H9 (cell line): ENCODE measurements around the gene IDUA. TPM values are rescaled to one million over a fixed set of nuclear protein-coding genes. Genes with fewer than 3 reads are reported as not detected.

ENCODE experiments used
- DNase-seq: peaks from one replicate; pipeline ENCODE4 v3.0.0-alpha.2; 2017
- H2AFZ ChIP-seq: one replicate; pipeline ENCODE4 v1.6.1; 2013; ENCODE audit warnings: mild to moderate bottlenecking, low read length, control low read depth, moderate library complexity
- H2AK5ac ChIP-seq: 2 replicates; pipeline ENCODE4 v1.6.1; 2013; ENCODE audit warnings: low read length, control low read depth, mixed read lengths; ENCODE audit not compliant: insufficient read length
- H2BK120ac ChIP-seq: one replicate; pipeline ENCODE4 v1.6.1; 2013; ENCODE audit warnings: low read depth, mild to moderate bottlenecking, low read length, control low read depth, inconsistent platforms; ENCODE audit not compliant: poor library complexity, severe bottlenecking
- H2BK12ac ChIP-seq: 2 replicates; pipeline ENCODE4 v1.6.1; 2013; ENCODE audit warnings: low read length, control low read depth, mixed read lengths, low read depth; ENCODE audit not compliant: insufficient read length
- H2BK15ac ChIP-seq: 2 replicates; pipeline ENCODE4 v1.6.1; 2013; ENCODE audit warnings: low read depth, low read length, control low read depth
- H2BK20ac ChIP-seq: one replicate; pipeline ENCODE4 v1.6.1; 2013; ENCODE audit warnings: low read depth, mild to moderate bottlenecking, low read length, control low read depth, inconsistent platforms; ENCODE audit not compliant: poor library complexity, severe bottlenecking
- H2BK5ac ChIP-seq: 2 replicates; pipeline ENCODE4 v1.6.1; 2013; ENCODE audit warnings: low read length, control low read depth, mixed read lengths; ENCODE audit not compliant: insufficient read length
- H3K14ac ChIP-seq: 2 replicates; pipeline ENCODE4 v1.6.1; 2013; ENCODE audit warnings: low read length, control low read depth; ENCODE audit not compliant: insufficient read depth
- H3K18ac ChIP-seq: 2 replicates; pipeline ENCODE4 v1.6.1; 2013; ENCODE audit warnings: low read depth, mild to moderate bottlenecking, mixed read lengths, low read length, control low read depth; ENCODE audit not compliant: insufficient read length
- H3K23ac ChIP-seq: 2 replicates; pipeline ENCODE4 v1.6.1; 2013; ENCODE audit warnings: low read length, control low read depth, mixed read lengths, low read depth; ENCODE audit not compliant: insufficient read length
- H3K23me2 ChIP-seq: 2 replicates; pipeline ENCODE4 v1.6.1; 2013; ENCODE audit warnings: low read depth, mild to moderate bottlenecking, mixed read lengths, low read length, control low read depth; ENCODE audit not compliant: insufficient read length, poor library complexity, severe bottlenecking
- H3K27ac ChIP-seq: 2 replicates; pipeline ENCODE4 v1.5.1; 2013; ENCODE audit warnings: low read length, control low read depth, mixed read lengths, low read depth; ENCODE audit not compliant: insufficient read length
- H3K27me3 ChIP-seq: 2 replicates; pipeline ENCODE4 v1.6.1; 2013; ENCODE audit warnings: low read length, control low read depth, inconsistent platforms; ENCODE audit not compliant: insufficient read depth
- H3K4ac ChIP-seq: 2 replicates; pipeline ENCODE4 v1.6.1; 2013; ENCODE audit warnings: low read depth, mild to moderate bottlenecking, control low read depth, inconsistent platforms, low read length, moderate library complexity
- H3K4me1 ChIP-seq: 2 replicates; pipeline ENCODE4 v1.6.1; 2013; ENCODE audit warnings: low read length, control low read depth, inconsistent platforms; ENCODE audit not compliant: insufficient read depth
- H3K4me2 ChIP-seq: 2 replicates; pipeline ENCODE4 v1.6.1; 2013; ENCODE audit warnings: low read length, control low read depth, mixed read lengths; ENCODE audit not compliant: insufficient read length, insufficient read depth
- H3K56ac ChIP-seq: 2 replicates; pipeline ENCODE4 v1.6.1; 2013; ENCODE audit warnings: low read depth, mild to moderate bottlenecking, mixed read lengths, low read length, control low read depth; ENCODE audit not compliant: insufficient read length
- H3K79me1 ChIP-seq: 2 replicates; pipeline ENCODE4 v1.6.1; 2013; ENCODE audit warnings: low read depth, mild to moderate bottlenecking, moderate library complexity, low read length, control low read depth, inconsistent platforms; ENCODE audit not compliant: insufficient read depth, poor library complexity, severe bottlenecking
- H3K79me2 ChIP-seq: 2 replicates; pipeline ENCODE4 v1.6.1; 2013; ENCODE audit warnings: low read length, control low read depth, inconsistent platforms; ENCODE audit not compliant: insufficient read depth
- H3K9ac ChIP-seq: 2 replicates; pipeline ENCODE4 v1.6.1; 2013; ENCODE audit warnings: low read length, control low read depth, mixed read lengths; ENCODE audit not compliant: insufficient read length; ENCODE audit errors: extremely low read depth
- H3K9me3 ChIP-seq: one replicate; pipeline ENCODE4 v1.6.1; 2013; ENCODE audit warnings: low read depth, low read length, inconsistent platforms; ENCODE audit not compliant: control insufficient read depth
- H3T11ph ChIP-seq: one replicate; pipeline ENCODE4 v1.6.1; 2013; ENCODE audit warnings: mild to moderate bottlenecking, low read length, control low read depth, inconsistent platforms
- H4K20me1 ChIP-seq: one replicate; pipeline ENCODE4 v1.6.1; 2013; ENCODE audit not compliant: control insufficient read depth, insufficient read length, insufficient read depth
- H4K5ac ChIP-seq: 2 replicates; pipeline ENCODE4 v1.6.1; 2013; ENCODE audit warnings: low read depth, mild to moderate bottlenecking, mixed read lengths, low read length, control low read depth; ENCODE audit not compliant: insufficient read length
- H4K8ac ChIP-seq: replicated peaks from 2 replicates; pipeline ENCODE4 v1.6.1; 2013; ENCODE audit warnings: low read length, control low read depth, mixed read lengths, low read depth; ENCODE audit not compliant: insufficient read length
- H4K91ac ChIP-seq: 2 replicates; pipeline ENCODE4 v1.6.1; 2013; ENCODE audit warnings: low read depth, mild to moderate bottlenecking, moderate library complexity, mixed read lengths, low read length, control low read depth; ENCODE audit not compliant: insufficient read length
- H3K27ac Mint-ChIP-seq, 3 experiments: 2 replicates in 2 of 3; 3 replicates in 1 of 3; pipeline ENCODE4 v1.8.0; 2020 to 2021; ENCODE audit warnings: mixed read lengths in 3 of 3, mild to moderate bottlenecking in 1 of 3, moderate library complexity in 1 of 3
- H3K27me3 Mint-ChIP-seq: 2 replicates; pipeline ENCODE4 v1.8.0; 2021; ENCODE audit warnings: low read depth, mild to moderate bottlenecking, moderate library complexity, mixed read lengths
- H3K36me3 Mint-ChIP-seq, 3 experiments: 2 replicates in 2 of 3; 3 replicates in 1 of 3; pipeline ENCODE4 v1.8.0; 2020 to 2021; ENCODE audit warnings: low read depth in 3 of 3, mixed read lengths in 3 of 3; ENCODE audit not compliant: insufficient read depth in 1 of 3
- H3K4me1 Mint-ChIP-seq, 2 experiments: 2 replicates each; pipeline ENCODE4 v1.8.0; 2020; ENCODE audit warnings: mixed read lengths in 2 of 2
- H3K4me3 Mint-ChIP-seq, 2 experiments: 2 replicates in 1 of 2; 3 replicates in 1 of 2; pipeline ENCODE4 v1.8.0; 2020 to 2021; ENCODE audit warnings: mild to moderate bottlenecking in 2 of 2, mixed read lengths in 2 of 2, moderate library complexity in 1 of 2
- H3K9me3 Mint-ChIP-seq, 2 experiments: 2 replicates in 1 of 2; 3 replicates in 1 of 2; pipeline ENCODE4 v1.8.0; 2020; ENCODE audit warnings: mild to moderate bottlenecking in 2 of 2, mixed read lengths in 2 of 2, moderate library complexity in 1 of 2
- CTCF ChIP-seq: fragments of 200-600 bp; sonication (generic); conservative IDR thresholded peaks from 3 replicates; pipeline ENCODE4 v1.8.0; 2021; ENCODE audit warnings: antibody characterized with exemption, mild to moderate bottlenecking
- WGBS: extraction: QIAGEN DNeasy Blood & Tissue Kit; methylation state at CpG from one replicate; pipeline ENCODE4 v1.1.7; 2013; ENCODE audit warnings: missing lambda C conversion rate, low lambda C conversion rate, mixed read lengths; ENCODE audit not compliant: insufficient read length; ENCODE audit errors: extremely low coverage; 5-methylcytosine and 5-hydroxymethylcytosine counted together
- total RNA-seq: library from RNA; stranded (reverse); gene quantifications from 2 replicates; pipeline ENCODE4 v1.2.1, GENCODE V29; 2021

IDUA gene
- total RNA-seq, 1 experiment from 2014 or later = 14.5 TPM

DNA sequence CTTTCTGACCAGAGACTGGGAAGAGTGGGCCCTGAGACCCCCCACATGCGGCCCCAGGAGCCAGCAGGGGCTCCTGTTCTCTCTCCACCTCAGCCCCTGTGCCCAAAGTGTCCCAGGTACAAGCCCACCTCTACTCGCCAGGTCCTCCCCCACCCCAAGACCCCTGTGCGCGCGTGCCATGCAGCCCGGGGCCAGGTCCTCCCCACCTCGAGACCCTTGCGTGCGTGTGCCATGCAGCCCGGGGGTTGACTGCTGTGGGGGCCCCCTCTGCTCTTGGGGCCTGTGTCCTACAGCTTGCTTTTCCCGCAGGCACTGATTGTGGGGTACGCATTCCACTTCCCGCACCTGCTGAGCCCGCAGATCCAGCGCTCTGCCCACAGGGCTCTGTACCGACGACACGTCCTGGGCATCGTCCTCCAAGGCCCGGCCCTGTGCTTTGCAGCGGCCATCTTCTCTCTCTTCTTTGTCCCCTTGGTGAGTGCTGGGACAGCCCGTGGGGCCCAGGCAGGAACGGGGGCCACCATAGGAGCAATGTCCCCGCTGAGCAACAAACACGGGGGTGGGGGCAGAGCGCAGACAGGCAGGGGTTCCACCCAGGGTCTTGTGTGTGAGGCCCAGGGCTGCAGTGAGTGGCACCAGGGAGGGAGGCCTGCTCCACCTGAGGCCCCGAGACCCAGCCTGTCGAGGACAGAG is 33.8 kb upstream of the IDUA start:
- Histone ChIP-seq H4K20me1 (no peaks in the 10 kb centered on the region), H3K4me1 (no peaks in the 10 kb centered on the region), H4K5ac (no peak overlapping the region), H3K79me1 (no peaks in the 10 kb centered on the region), H3K27me3 (no peaks in the 10 kb centered on the region), H3K14ac (no peak overlapping the region; the same call in 1 of the 2 replicates), H3K4me2 (no peak overlapping the region), H3K56ac (no peak overlapping the region), H3K9ac (no peak overlapping the region), H3K23me2 (no peaks in the 10 kb centered on the region), H2BK12ac (no peak overlapping the region), H3T11ph (no peak overlapping the region), H4K8ac (no peak overlapping the region), H3K4ac (no peak overlapping the region), H3K9me3 (no peaks in the 10 kb centered on the region), H2BK120ac (no peak overlapping the region), H2AFZ (no peak overlapping the region), H2BK15ac (no peak overlapping the region), H3K23ac (no peak overlapping the region), H2BK5ac (no peak overlapping the region), H4K91ac (no peak overlapping the region), H2AK5ac (no peak overlapping the region), H2BK20ac (no peak overlapping the region), H3K27ac (no peak overlapping the region), H3K79me2 (no peaks in the 10 kb centered on the region), H3K18ac (no peak overlapping the region)
- Mint-ChIP-seq H3K4me1 (peaks cover 2 to 7% of the 10 kb centered on the region in 2 experiments; a peak in 3 of 4 replicates), H3K27ac (no peak overlapping the region), H3K4me3 (no peak overlapping the region), H3K9me3 (no peaks in the 10 kb centered on the region), H3K27me3 (no peaks in the 10 kb centered on the region), H3K36me3 (no peaks in the 10 kb centered on the region; a peak in 1 of 7 replicates)
- no CpG with 5 or more reads among the region's 28 CpGs for whole genome bisulfite sequencing
- DNase-seq = no peak
- TF ChIP-seq CTCF = no peak
